B cell (primary cell): Measurements from ENCODE around the gene FAM83G. TPM values are rescaled to one million over a fixed set of nuclear protein-coding genes. Genes with fewer than 3 reads are reported as not detected.

Experiments used
- ATAC-seq: fragments of 200-7000 bp; cut with Tn5 transposase; one replicate; pipeline ENCODE4 v1.10.0; 2021; ENCODE audit warnings: low read depth, mild to moderate bottlenecking, moderate number of reproducible peaks, moderate library complexity
- CTCF ChIA-PET: fragments of 350-600 bp; sonication (Branson Sonifier 250); formaldehyde crosslinking; loops from one replicate; lab custom pipeline; 2021; ENCODE audit warnings: antibody characterized with exemption, inconsistent platforms; lab: Charles Lee
- POLR2A ChIA-PET: fragments of 350-600 bp; sonication (Branson Sonifier 250); formaldehyde crosslinking; loops from one replicate; lab custom pipeline; 2021; ENCODE audit warnings: antibody characterized with exemption; lab: Charles Lee
- DNase-seq: peaks from one replicate; pipeline ENCODE4 v3.0.0; 2013
- H2AFZ ChIP-seq: 2 replicates; pipeline ENCODE4 v1.6.1; 2012; ENCODE audit warnings: mild to moderate bottlenecking, low read depth, low read length; ENCODE audit not compliant: insufficient read depth, poor library complexity, severe bottlenecking
- H3K27ac ChIP-seq, 2 donors: 1 replicate in 1 of 2; 2 replicates in 1 of 2; pipeline ENCODE4 v1.5.1; 2012 to 2013; ENCODE audit warnings: low read length in 2 of 2, mild to moderate bottlenecking in 2 of 2, moderate library complexity in 1 of 2
- H3K27me3 ChIP-seq, 4 experiments: fragments of 200-600 bp in 1 of 4; sonication (generic) in 1 of 4; replicated peaks in 1 of 4; 1 replicate in 2 of 4; 2 replicates in 2 of 4; pipeline versions ENCODE4 v1.6.1 to v1.7.0; 2013 to 2016; ENCODE audit warnings: low read length in 3 of 4, mild to moderate bottlenecking in 2 of 4, mixed read lengths in 1 of 4, moderate library complexity in 1 of 4; ENCODE audit not compliant: insufficient read depth in 4 of 4, control insufficient read depth in 3 of 4; ENCODE audit errors: control extremely low read depth in 1 of 4
- H3K36me3 ChIP-seq, 2 experiments: replicated peaks in 1 of 2; 1 replicate in 1 of 2; 2 replicates in 1 of 2; pipeline versions ENCODE4 v1.6.1 to v1.7.1; 2013; ENCODE audit warnings: low read length in 1 of 2; ENCODE audit not compliant: insufficient read depth in 2 of 2, control insufficient read depth in 1 of 2; ENCODE audit errors: control extremely low read depth in 1 of 2, extremely low read depth in 1 of 2
- H3K4me1 ChIP-seq, 2 donors: fragments of 200-600 bp in 1 of 2; sonication (generic) in 1 of 2; 1 replicate in 1 of 2; 2 replicates in 1 of 2; pipeline versions ENCODE4 v1.5.1 to v1.6.1; 2013 to 2017; ENCODE audit warnings: low read length in 2 of 2; ENCODE audit not compliant: control insufficient read depth in 2 of 2, insufficient read depth in 2 of 2
- H3K4me2 ChIP-seq: replicated peaks from 2 replicates; pipeline ENCODE3; 2012; ENCODE audit warnings: mild to moderate bottlenecking, low read depth, low read length; ENCODE audit not compliant: poor library complexity, severe bottlenecking
- H3K4me3 ChIP-seq, 5 experiments: fragments of 200-600 bp in 1 of 5; sonication (generic) in 1 of 5; 1 replicate in 3 of 5; 2 replicates in 2 of 5; pipeline versions ENCODE4 v1.5.1 to v1.7.0; 2011 to 2016; ENCODE audit warnings: low read length in 4 of 5, mild to moderate bottlenecking in 4 of 5, low read depth in 2 of 5, control low read depth in 1 of 5, moderate library complexity in 1 of 5; ENCODE audit not compliant: insufficient read depth in 1 of 5; ENCODE audit errors: control extremely low read depth in 1 of 5, extremely low read depth in 1 of 5
- H3K79me2 ChIP-seq: fragments of 200-600 bp; sonication (generic); one replicate; pipeline ENCODE4 v1.6.0; 2016; ENCODE audit warnings: low read length; ENCODE audit not compliant: control insufficient read depth, insufficient read depth
- H3K9ac ChIP-seq: fragments of 200-600 bp; sonication (generic); 2 replicates; pipeline ENCODE4 v1.6.1; 2017; ENCODE audit warnings: mild to moderate bottlenecking, low read length, moderate library complexity
- H3K9me3 ChIP-seq, 3 donors: one replicate each; pipeline versions ENCODE4 v1.6.1 to v1.7.1; 2013; ENCODE audit warnings: low read length in 2 of 3; ENCODE audit not compliant: control insufficient read depth in 2 of 3, insufficient read depth in 1 of 3; ENCODE audit errors: control extremely low read depth in 1 of 3
- H4K20me1 ChIP-seq: 2 replicates; pipeline ENCODE4 v1.6.0; 2012; ENCODE audit warnings: mild to moderate bottlenecking, low read length; ENCODE audit not compliant: insufficient read depth, control insufficient read depth, poor library complexity, severe bottlenecking
- H3K27ac Mint-ChIP-seq: one replicate; pipeline ENCODE4 v1.8.0; 2021; ENCODE audit warnings: mixed read lengths
- H3K27me3 Mint-ChIP-seq: one replicate; pipeline ENCODE4 v1.8.0; 2021; ENCODE audit warnings: mixed read lengths
- H3K4me1 Mint-ChIP-seq: one replicate; pipeline ENCODE4 v1.8.0; 2021; ENCODE audit warnings: mixed read lengths
- H3K4me3 Mint-ChIP-seq: one replicate; pipeline ENCODE4 v1.8.0; 2021; ENCODE audit warnings: mixed read lengths
- H3K9me3 Mint-ChIP-seq: one replicate; pipeline ENCODE4 v1.8.0; 2022; ENCODE audit warnings: mixed read lengths; ENCODE audit not compliant: insufficient read depth
- EZH2 ChIP-seq: IDR thresholded peaks from 2 replicates; pipeline ENCODE4 v1.6.1; 2012; ENCODE audit warnings: borderline replicate concordance, low read depth, mild to moderate bottlenecking, moderate library complexity, low read length; ENCODE audit not compliant: insufficient read depth, poor library complexity, severe bottlenecking
- WGBS: methylation state at CpG from one replicate; pipeline ENCODE4 v1.1.5; 2013; ENCODE audit warnings: missing lambda C conversion rate; ENCODE audit not compliant: insufficient coverage; 5-methylcytosine and 5-hydroxymethylcytosine counted together
- intact Hi-C: fragments of 100-400 bp; cut with micrococcal nuclease; formaldehyde crosslinking; loops from one replicate; pipeline ENCODE4 v1.10.0; 2022
- polyA plus RNA-seq: library from polyadenylated mRNA; depleted of rRNA; stranded (reverse); fragments of >200 nt; gene quantifications from 2 replicates; pipeline ENCODE4 v1.2.3, GENCODE V29; 2012
- total RNA-seq, 2 donors: library from RNA; stranded (reverse); fragments of 120-200 nt in 1 of 2; gene quantifications; 1 replicate in 1 of 2; 2 replicates in 1 of 2; pipeline versions ENCODE4 v1.2.3 to v1.2.4, GENCODE V29; 2013 to 2022
- TF ChIP-seq, protein P1 (sequence below): fragments of 200-600 bp; IDR thresholded peaks from one replicate; pipeline ENCODE4 v1.8.0; 2022; ENCODE audit warnings: antibody characterized with exemption, mild to moderate bottlenecking

Gene FAM83G
- total and polyA plus RNA-seq, 2 donors (not counting 1 experiment from before 2014, with no cell fraction given), result 4.7 to 14.3 TPM

DNA sequence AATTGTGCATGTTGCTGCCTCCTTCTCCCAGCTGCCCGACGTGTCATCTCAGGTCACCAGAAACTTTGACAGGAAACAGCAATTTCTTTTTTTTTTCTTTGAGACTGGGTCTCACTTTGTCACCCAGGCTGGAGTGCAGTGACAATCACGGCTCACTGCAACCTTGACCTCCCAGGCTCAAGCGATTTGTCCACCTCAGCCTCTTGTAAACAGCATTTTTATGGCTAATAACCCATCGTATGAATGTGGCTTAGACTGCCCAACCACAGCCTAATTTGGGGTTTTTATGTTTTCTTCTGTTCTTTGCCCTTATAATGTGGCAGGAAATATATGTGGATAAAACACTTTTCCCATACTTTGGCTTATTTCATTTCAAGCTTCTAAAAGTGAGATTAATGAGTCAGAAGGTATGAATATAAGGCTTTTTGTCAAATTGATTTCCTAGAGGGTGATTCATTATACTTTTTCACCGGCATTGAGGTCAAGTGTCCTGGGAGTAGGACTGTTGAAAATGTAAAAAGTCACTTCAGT, 83.6 kb downstream of the FAM83G start:
- POLR2A ChIA-PET, result no interaction called here
- H3K9ac ChIP-seq, result no peak overlapping the region
- peaks cover 31% of the 10 kb centered on the region for H3K79me2 ChIP-seq

DNA sequence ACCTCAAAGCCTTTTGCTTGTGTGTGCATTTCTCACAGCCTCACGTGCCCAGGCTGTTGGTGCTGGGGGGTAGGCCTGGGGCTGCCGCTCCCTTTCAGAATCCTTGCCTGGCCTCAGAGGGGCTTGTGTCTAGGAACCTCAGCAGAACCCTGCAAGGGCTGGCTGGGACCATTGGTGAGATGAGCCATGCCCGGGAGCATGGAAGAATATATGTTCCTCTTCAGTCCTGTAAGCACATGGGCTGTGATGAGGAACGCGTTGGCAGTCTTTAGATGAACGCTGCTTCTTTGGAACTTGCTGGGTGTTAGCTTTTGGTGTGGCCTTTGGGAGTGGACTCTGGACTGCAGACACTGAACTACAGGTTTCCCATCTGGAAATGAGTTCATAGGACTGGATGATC, 84.6 kb downstream of the FAM83G start:
- H3K4me3 Mint-ChIP-seq, result no peak overlapping the region
- H2AFZ ChIP-seq, result no peak overlapping the region

More for the DNA sequence above, 83.6 kb downstream of the FAM83G start:
- peak overlapping the region; percentile 31 for H3K4me2 ChIP-seq
- ATAC-seq (no peak), DNase-seq (peak; percentile 16)
- no peaks in the 10 kb centered on the region for H3K27me3 ChIP-seq
- intact Hi-C loops, result no loop called here
- H3K27ac ChIP-seq, result peak overlapping the region in 1 of 2 donors; percentile 4
- H3K27ac Mint-ChIP-seq, result peak overlapping the region; percentile 53
- H4K20me1 ChIP-seq, result no peaks in the 10 kb centered on the region
- H3K9me3 ChIP-seq, result no peaks in the 10 kb centered on the region
- 14% methylated on average over 4 of the region's 6 CpGs for WGBS
- peaks cover 59% of the 10 kb centered on the region for H3K4me1 Mint-ChIP-seq
- H3K27me3 Mint-ChIP-seq, result no peaks in the 10 kb centered on the region
- H3K4me3 Mint-ChIP-seq, result peak overlapping the region; percentile 29
- TF ChIP-seq EZH2, result no peak
- TF ChIP-seq, protein P1, sequence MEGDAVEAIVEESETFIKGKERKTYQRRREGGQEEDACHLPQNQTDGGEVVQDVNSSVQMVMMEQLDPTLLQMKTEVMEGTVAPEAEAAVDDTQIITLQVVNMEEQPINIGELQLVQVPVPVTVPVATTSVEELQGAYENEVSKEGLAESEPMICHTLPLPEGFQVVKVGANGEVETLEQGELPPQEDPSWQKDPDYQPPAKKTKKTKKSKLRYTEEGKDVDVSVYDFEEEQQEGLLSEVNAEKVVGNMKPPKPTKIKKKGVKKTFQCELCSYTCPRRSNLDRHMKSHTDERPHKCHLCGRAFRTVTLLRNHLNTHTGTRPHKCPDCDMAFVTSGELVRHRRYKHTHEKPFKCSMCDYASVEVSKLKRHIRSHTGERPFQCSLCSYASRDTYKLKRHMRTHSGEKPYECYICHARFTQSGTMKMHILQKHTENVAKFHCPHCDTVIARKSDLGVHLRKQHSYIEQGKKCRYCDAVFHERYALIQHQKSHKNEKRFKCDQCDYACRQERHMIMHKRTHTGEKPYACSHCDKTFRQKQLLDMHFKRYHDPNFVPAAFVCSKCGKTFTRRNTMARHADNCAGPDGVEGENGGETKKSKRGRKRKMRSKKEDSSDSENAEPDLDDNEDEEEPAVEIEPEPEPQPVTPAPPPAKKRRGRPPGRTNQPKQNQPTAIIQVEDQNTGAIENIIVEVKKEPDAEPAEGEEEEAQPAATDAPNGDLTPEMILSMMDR, result no peak
- peaks cover 4 to 15% of the 10 kb centered on the region in 2 experiments for H3K36me3 ChIP-seq
- CTCF ChIA-PET, result no interaction called here
- peaks cover 29 to 38% of the 10 kb centered on the region in 2 donors for H3K4me1 ChIP-seq
- no peak overlapping the region for H3K4me3 ChIP-seq
- H2AFZ ChIP-seq, result no peak overlapping the region
- H3K9me3 Mint-ChIP-seq, result no peaks in the 10 kb centered on the region

More for the DNA sequence above, 84.6 kb downstream of the FAM83G start:
- Histone ChIP-seq H3K27ac (peak overlapping the region in 1 of 2 donors; percentile 19), H3K36me3 (peaks cover 4 to 19% of the 10 kb centered on the region in 2 experiments), H3K4me1 (peaks cover 29 to 38% of the 10 kb centered on the region in 2 donors), H3K4me2 (no peak overlapping the region), H3K27me3 (no peaks in the 10 kb centered on the region), H3K79me2 (peaks cover 21% of the 10 kb centered on the region), H3K4me3 (no peak overlapping the region), H3K9me3 (no peaks in the 10 kb centered on the region), H3K9ac (no peak overlapping the region), H4K20me1 (no peaks in the 10 kb centered on the region)
- CTCF ChIA-PET, result interaction anchor here (0.6 kb wide), 1 partner anchor 26 kb away, joined by 3 read pairs; no protein-coding TSS in a partner anchor
- no peak for TF ChIP-seq EZH2
- TF ChIP-seq, protein P1, result no peak
- Mint-ChIP-seq H3K27ac (peak overlapping the region; percentile 59), H3K4me1 (peaks cover 54% of the 10 kb centered on the region), H3K27me3 (no peaks in the 10 kb centered on the region), H3K9me3 (no peaks in the 10 kb centered on the region)
- intact Hi-C loops, result no loop called here
- no peak for ATAC-seq
- WGBS, result 100% methylated on average over 3 of the region's 6 CpGs
- DNase-seq, result no peak
- POLR2A ChIA-PET, result no interaction called here
